GM18505 (cell line): ENCODE results near the gene DHCR7.

Experiments
- ATAC-seq: cut with Tn5 transposase; IDR thresholded peaks from one replicate; pipeline ENCODE4 v1.9.1; 2021; ENCODE audit not compliant: unreplicated experiment
- POLR2A ChIP-seq: IDR thresholded peaks from 4 replicates; pipeline ENCODE4 v1.6.1; 2011; ENCODE audit warnings: borderline replicate concordance; ENCODE audit not compliant: insufficient read depth, insufficient read length; ENCODE audit errors: extremely low read depth

DHCR7 gene

GRCh38 chr11:71485063-71485399, 36.8 kb upstream of the DHCR7 start:
- ATAC-seq, result no peak
- no peak for TF ChIP-seq POLR2A

DNA sequence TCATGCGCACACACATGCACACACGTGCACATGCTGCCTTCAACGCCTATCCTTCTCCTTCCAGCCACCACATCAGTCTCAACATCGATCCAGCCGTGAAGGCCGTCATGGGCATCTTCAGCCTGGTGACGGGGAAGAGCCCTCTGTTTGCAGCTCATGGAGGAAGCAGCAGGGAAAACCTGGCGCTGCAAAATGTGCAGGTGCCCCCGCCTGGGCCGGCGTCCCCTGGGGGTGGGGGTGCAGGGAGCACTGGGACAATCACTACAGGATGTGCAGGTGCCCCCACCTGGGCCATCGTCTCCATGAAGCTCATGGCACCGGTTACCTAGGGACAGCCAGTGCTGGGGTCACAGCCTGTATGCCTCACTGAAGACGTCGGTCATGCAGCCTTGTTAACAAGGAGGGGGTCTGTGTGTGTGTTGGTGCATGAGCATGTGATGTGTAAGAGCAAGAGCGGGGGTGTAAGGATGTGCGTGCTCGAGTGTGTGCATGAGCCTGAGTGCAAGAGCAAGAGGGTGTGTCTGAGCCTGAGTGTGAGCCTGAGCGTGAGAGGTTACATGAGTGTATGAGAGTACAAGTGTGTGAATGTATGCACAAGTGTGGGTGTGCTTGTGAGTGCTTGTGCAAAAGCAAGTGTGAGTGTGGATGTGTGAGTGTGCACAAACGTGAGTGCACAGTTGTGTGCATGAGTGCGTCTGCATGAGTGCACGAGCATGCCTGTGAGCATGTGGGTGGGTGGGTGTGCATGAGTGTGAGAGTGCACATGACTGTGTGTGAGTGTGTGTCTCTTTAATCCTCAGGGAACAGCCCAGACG, 36.3 kb upstream of the DHCR7 start:
- TF ChIP-seq POLR2A, result no peak
- ATAC-seq, result no peak

DNA sequence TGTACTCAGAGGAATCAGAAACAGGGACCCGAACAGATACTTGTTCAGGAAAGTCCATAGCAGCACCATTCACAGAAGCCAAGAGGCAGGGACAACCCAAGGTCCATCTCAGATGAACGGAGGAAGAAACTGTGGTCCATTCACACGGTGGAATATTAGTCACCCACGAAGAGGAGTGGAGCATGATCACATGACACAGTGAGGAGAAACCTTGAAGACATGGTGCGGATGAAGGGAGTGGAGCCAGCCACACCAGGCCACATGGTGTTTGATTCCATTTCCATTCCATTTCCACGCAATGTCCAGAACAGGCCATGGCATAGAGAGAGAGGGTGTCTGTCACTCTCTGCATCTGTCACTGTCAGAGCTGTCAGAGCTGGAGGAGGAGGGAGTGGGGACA, 35.5 kb upstream of the DHCR7 start:
- no peak for ATAC-seq
- no peak for TF ChIP-seq POLR2A

- TF ChIP-seq POLR2A, result no peak
- ATAC-seq, result no peak
Observed at GRCh38 chr11:71482746-71483364, 34.7 kb upstream of the DHCR7 start.

DNA sequence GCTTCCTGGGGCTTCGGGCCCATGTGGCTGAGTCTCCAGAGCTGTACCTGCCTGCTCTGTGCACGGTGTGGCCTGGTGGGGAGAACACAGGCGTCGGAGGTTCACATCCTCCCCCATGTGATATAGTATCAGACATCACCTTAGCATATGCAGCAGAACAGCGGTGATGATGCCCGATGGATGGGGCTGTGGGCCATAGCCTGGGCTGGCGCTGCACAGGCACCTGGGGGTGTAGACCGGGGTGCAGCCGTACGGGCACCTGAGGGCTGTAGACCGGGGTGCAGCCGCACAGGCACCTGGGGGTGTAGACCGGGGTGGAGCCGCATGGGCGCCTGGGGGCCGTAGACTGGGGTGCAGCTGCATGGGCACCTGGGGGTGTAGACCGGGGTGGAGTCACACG, 34.0 kb upstream of the DHCR7 start:
- ATAC-seq, result no peak
- TF ChIP-seq POLR2A, result no peak

GRCh38 chr11:71481101-71481960, 33.1 kb upstream of the DHCR7 start:
- ATAC-seq, result no peak
- TF ChIP-seq POLR2A, result no peak

DNA sequence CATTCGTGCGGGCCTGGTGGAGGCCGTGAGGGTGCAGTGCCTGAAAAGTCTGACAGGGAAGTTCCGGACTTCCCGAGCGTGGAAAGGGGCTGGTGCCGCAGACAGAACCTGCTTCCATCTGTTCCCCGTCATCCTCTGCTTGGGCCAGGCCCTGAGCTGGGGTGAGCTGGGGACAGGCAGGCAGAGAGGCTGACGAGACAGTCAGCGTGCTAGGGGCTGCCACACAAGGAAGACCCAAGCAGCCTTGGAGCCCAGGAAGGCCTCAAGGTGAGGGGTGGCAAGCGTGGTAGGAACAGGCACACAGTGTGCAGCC, 30.3 kb upstream of the DHCR7 start:
- TF ChIP-seq POLR2A, result no peak
- no peak for ATAC-seq

DNA sequence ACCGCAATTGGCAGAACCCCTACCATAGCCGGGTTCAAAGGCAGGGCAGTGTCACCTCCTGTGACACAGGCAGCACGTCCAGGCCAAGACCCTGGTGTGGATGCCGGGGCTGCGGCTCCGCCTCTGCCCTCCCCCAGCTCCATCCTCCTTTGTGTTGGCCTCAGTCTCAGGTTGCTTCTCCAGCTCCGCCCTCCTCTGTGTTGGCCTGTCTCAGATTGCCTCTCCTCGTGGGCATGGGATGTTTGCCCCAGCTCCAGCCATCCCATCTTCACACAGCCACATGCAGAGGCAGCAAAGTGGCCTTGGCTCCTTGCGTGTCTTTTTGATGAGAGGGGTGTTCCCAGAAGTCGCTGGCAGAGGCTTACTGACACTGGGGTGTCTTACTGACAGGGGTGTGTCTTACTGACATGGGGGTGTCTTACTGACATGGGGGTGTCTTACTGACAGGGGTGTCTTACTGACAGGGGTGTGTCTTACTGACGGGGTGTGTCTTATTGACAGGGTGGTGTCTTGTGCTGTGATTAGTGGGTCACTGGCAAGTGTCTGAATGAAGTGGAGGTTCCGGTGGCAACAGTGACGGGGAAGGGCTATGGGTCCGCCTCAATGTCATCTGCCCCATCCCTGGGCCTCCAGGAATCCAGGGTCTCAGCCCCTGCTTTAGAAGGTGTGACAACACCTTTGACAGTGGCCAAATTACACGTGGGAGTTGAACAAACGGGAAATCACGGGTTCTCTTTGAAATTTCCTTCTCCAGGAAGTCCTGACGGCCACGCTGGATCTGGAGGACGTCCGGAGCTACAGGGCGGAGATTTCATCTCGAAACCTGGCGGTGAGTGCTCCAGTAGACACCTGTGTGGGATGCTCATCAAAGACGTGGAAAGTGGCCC, 29.7 kb upstream of the DHCR7 start:
- ATAC-seq, result no peak
- TF ChIP-seq POLR2A, result no peak

DNA sequence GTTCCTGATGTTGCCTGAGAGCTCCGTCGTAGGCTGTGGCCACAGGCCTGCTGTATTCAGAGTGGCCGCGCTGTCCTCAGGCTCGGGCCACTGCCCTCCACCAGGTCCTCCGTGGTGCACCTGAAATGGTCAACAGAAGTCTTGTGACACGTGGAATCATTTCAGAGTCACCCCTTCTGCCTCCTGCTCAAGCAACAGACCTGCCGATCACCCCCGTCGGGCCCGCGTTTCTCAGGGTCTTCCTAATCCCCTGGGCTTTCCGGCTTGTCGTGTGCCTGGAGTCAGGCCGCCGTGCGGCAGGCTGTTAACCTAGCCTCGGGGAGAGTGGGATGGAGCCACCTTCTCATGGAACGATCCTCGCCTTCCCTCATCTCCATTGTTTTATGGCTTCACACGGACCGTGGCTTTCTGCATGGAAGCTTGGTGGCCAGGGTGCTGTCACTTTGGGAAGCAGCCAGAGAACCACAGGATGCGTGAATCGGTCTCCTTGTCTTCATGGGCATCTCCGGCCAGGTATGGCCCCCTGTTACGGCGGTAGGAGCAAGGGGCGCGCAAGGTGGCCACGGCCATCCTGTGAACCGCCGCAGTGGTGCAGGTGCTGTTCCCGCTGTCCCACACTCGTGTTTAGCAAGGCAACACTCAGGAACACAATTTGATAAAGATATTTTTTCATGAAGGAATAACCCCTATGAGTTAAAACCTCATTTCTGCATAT, 28.9 kb upstream of the DHCR7 start:
- ATAC-seq, result no peak

DNA sequence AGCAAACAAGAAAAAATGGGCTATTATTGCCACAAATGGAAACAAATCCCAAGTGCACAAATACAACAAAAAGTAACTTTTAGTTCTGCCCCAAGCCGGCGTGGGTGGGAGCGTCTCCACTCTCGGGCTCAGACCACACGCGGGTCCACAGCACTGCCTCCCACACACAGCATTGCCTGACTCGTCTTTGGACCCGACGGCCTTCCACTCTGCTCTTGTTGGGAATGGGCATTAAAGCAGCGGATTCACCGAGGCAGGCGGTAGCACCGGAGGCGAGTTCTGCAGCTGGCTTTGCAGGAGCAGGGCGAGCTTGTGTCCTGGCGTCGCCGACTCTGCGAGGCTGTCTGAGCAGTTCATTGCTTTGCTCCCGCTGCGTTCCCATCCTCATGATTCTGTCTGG, 27.8 kb upstream of the DHCR7 start:
- ATAC-seq, result no peak
- TF ChIP-seq POLR2A, result no peak

More for the DNA sequence above, 28.9 kb upstream of the DHCR7 start:
- TF ChIP-seq POLR2A, result no peak

GRCh38 chr11:71474771-71475483, 26.7 kb upstream of the DHCR7 start:
- TF ChIP-seq POLR2A, result no peak
- no peak for ATAC-seq

DNA sequence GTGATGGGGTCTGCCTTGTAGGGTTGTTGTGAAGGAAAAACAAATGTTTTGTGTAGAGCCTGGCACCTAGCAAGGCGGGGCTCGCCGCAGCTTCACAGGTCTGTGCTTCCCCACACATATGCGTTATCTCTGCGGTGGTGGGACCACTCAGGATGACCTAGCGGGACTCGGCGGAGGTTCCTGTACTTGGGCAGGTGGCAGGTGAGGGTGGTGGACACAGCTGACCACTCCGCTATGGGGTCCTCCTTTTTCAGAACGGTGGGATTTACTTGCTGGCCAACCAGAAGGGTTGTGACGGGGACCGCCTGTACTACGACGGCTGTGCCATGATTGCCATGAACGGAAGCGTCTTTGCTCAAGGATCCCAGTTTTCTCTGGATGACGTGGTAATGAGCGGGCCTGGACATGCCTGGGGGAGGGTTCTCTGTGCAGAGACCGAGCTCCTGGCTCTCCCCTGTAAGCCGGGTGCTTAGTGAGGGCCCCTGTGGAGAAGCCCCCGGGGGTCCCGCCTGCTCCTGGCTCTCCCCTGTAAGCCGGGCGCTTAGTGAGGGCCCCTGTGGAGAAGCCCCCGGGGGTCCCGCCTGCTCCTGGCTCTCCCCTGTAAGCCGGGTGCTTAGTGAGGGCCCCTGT, 26.1 kb upstream of the DHCR7 start:
- no peak for ATAC-seq
- TF ChIP-seq POLR2A, result no peak

DNA sequence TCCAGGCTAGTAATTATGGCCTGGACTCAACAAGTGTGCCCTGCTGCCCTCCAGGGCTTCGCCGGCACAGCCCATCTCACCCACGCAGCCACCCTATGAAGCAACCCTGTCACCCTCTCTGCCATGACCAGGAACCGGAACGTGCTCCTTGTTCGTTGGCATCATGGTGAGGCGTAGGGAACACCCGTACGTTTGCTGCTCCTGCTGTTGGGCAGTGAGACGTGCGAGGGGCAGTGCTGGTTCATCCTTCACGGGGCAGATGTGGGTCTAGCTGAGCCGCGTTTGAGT, 25.5 kb upstream of the DHCR7 start:
- TF ChIP-seq POLR2A, result no peak
- ATAC-seq, result no peak
